Peyer's patch (tissue), 4 donors: ENCODE results near the gene DCAF16.

ENCODE experiments used
- CTCF ChIP-seq, 6 experiments: fragments of 450-650 bp in 4 of 6; fragments of 200-600 bp in 2 of 6; sonication (generic) in 1 of 6; IDR thresholded peaks; one replicate each; pipeline ENCODE4 v1.5.1; 2017 to 2019; ENCODE audit warnings: antibody characterized with exemption in 6 of 6, mild to moderate bottlenecking in 3 of 6, moderate library complexity in 1 of 6
- POLR2A ChIP-seq, 2 donors: fragments of 450-650 bp; IDR thresholded peaks; one replicate each; pipeline ENCODE4 v1.5.1; 2017; ENCODE audit warnings: antibody characterized with exemption in 2 of 2, mild to moderate bottlenecking in 2 of 2, moderate library complexity in 2 of 2

GRCh38 chr4:17770845-17771244 is 39.7 kb downstream of the DCAF16 start:
- no peak for TF ChIP-seq CTCF (IDR thresholded peaks at IDR 0.05)
- TF ChIP-seq POLR2A (IDR thresholded peaks at IDR 0.05): no peak
